Keratinocyte (primary cell): ENCODE measurements around the gene PMEPA1.

Source experiments
- EZH2 ChIP-seq: IDR thresholded peaks from one replicate; pipeline ENCODE4 v1.6.1; 2012; ENCODE audit warnings: inconsistent platforms, mild to moderate bottlenecking, low read length, moderate library complexity
- TF ChIP-seq, protein P1 (sequence below), 3 experiments: IDR thresholded peaks in 1 of 3; conservative IDR thresholded peaks in 1 of 3; optimal IDR thresholded peaks in 1 of 3; 2 replicates in 2 of 3; 3 replicates in 1 of 3; pipeline versions ENCODE3 to v1.5.1; 2011; ENCODE audit warnings: low read length in 3 of 3, mild to moderate bottlenecking in 3 of 3, moderate library complexity in 2 of 3, control low read depth in 1 of 3, inconsistent platforms in 1 of 3; ENCODE audit not compliant: insufficient read depth in 2 of 3; ENCODE audit errors: extremely low read depth in 1 of 3

DNA sequence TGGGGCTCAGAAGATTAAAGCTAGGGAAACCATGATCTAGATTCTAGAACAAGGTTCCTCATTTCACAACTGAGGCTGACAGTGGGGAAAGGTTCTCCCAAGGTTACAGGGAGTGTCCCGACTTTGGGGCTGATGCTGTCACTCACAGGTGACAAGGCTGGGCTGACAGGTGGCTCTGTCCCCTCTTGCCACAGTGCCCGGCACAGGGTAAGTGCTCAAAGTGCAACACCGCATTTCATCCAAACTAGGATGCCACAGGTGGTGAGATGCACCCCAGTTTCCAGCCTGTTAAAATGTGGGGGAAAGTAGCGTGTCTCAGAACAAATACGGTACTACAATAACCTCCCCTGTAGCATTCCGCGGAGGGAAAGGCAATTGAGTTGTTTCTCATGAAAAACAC lies 97.4 kb downstream of the PMEPA1 start:
- TF ChIP-seq, protein P1, sequence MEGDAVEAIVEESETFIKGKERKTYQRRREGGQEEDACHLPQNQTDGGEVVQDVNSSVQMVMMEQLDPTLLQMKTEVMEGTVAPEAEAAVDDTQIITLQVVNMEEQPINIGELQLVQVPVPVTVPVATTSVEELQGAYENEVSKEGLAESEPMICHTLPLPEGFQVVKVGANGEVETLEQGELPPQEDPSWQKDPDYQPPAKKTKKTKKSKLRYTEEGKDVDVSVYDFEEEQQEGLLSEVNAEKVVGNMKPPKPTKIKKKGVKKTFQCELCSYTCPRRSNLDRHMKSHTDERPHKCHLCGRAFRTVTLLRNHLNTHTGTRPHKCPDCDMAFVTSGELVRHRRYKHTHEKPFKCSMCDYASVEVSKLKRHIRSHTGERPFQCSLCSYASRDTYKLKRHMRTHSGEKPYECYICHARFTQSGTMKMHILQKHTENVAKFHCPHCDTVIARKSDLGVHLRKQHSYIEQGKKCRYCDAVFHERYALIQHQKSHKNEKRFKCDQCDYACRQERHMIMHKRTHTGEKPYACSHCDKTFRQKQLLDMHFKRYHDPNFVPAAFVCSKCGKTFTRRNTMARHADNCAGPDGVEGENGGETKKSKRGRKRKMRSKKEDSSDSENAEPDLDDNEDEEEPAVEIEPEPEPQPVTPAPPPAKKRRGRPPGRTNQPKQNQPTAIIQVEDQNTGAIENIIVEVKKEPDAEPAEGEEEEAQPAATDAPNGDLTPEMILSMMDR (optimal IDR thresholded peaks at IDR 0.05 in 1 of 3, IDR thresholded peaks at IDR 0.05 in 1 of 3, conservative IDR thresholded peaks at IDR 0.05 in 1 of 3; ENCODE audit: extremely low read depth in 1 of 3, insufficient read depth in 2 of 3, low read length in 3 of 3): no peak
- TF ChIP-seq EZH2: no peak
